Measurements from ENCODE around the gene CPEB1. TPM values are rescaled to one million over a fixed set of nuclear protein-coding genes. Genes with fewer than 3 reads are reported as not detected.
A peak's percentile ranks its signal among the peaks of the same experiment; 100 is the strongest.

CPEB1 gene
- total RNA-seq, 1 donor from 2014 or later, result 1.6 TPM

GRCh38 chr15:82545478-82545877 lies 101.7 kb downstream of the CPEB1 start:
- Mint-ChIP-seq H3K4me3 (no peak overlapping the region), H3K27ac (no peak overlapping the region), H3K36me3 (no peaks in the 10 kb centered on the region), H3K27me3 (peaks cover 13% of the 10 kb centered on the region), H3K4me1 (ENCODE audit: unreplicated experiment) (peaks cover 4% of the 10 kb centered on the region), H3K9me3 (no peaks in the 10 kb centered on the region)
- no peak for DNase-seq (ENCODE audit: extremely low spot score, unreplicated experiment)
- TF ChIP-seq CTCF (conservative IDR thresholded peaks at IDR 0.05), result no peak

- Mint-ChIP-seq H3K9me3 (no peaks in the 10 kb centered on the region), H3K4me3 (no peak overlapping the region), H3K4me1 (ENCODE audit: unreplicated experiment) (peaks cover 4% of the 10 kb centered on the region), H3K27me3 (peaks cover 8% of the 10 kb centered on the region), H3K36me3 (no peaks in the 10 kb centered on the region), H3K27ac (no peak overlapping the region)
- no peak for TF ChIP-seq CTCF (conservative IDR thresholded peaks at IDR 0.05)
- DNase-seq (ENCODE audit: extremely low spot score, unreplicated experiment), result no peak
Observed at GRCh38 chr15:82545002-82545401, 102.2 kb downstream of the CPEB1 start.

- TF ChIP-seq CTCF (conservative IDR thresholded peaks at IDR 0.05), result no peak
- DNase-seq (ENCODE audit: extremely low spot score, unreplicated experiment), result no peak
- no peak overlapping the region for H3K27ac Mint-ChIP-seq
- no peaks in the 10 kb centered on the region for H3K9me3 Mint-ChIP-seq
- H3K36me3 Mint-ChIP-seq, result no peaks in the 10 kb centered on the region
- H3K27me3 Mint-ChIP-seq, result peaks cover 7% of the 10 kb centered on the region
- H3K4me3 Mint-ChIP-seq, result no peak overlapping the region
- H3K4me1 Mint-ChIP-seq (ENCODE audit: unreplicated experiment), result peaks cover 4% of the 10 kb centered on the region
Observed at GRCh38 chr15:82544431-82544830, 102.7 kb downstream of the CPEB1 start.

- Mint-ChIP-seq H3K27ac (peak overlapping the region; percentile 64), H3K36me3 (peaks cover 8% of the 10 kb centered on the region), H3K9me3 (no peaks in the 10 kb centered on the region), H3K4me1 (ENCODE audit: unreplicated experiment) (peaks cover 7% of the 10 kb centered on the region), H3K4me3 (peak overlapping the region; percentile 77), H3K27me3 (peaks cover 7% of the 10 kb centered on the region)
- DNase-seq (ENCODE audit: extremely low spot score, unreplicated experiment), result no peak
- TF ChIP-seq CTCF (conservative IDR thresholded peaks at IDR 0.05), result no peak
Observed at GRCh38 chr15:82543160-82543559, 104.0 kb downstream of the CPEB1 start.

GRCh38 chr15:82540984-82541431 lies 106.2 kb downstream of the CPEB1 start:
- Mint-ChIP-seq H3K36me3 (peaks cover 28% of the 10 kb centered on the region), H3K4me3 (peak overlapping the region; percentile 96), H3K9me3 (no peaks in the 10 kb centered on the region), H3K4me1 (ENCODE audit: unreplicated experiment) (peaks cover 22% of the 10 kb centered on the region), H3K27me3 (peaks cover 7% of the 10 kb centered on the region), H3K27ac (peak overlapping the region; percentile 94)
- DNase-seq (ENCODE audit: extremely low spot score, unreplicated experiment), result no peak
- no peak for TF ChIP-seq CTCF (conservative IDR thresholded peaks at IDR 0.05)

Data from type B pancreatic cell (in vitro differentiated cells).